CD4-positive, alpha-beta T cell treated with Interleukin-17A for 4 hours (primary cell): ENCODE measurements around the gene SHISA5.
A peak's percentile ranks its signal among the peaks of the same experiment; 100 is the strongest.
"Not testable (repeated sequence)": the region's sequence is repeated elsewhere in the genome, so short reads cannot be mapped to it uniquely, and the experiment has no call there.

Source experiments
- DNase-seq: peaks from one replicate; pipeline ENCODE4 v3.0.0-alpha.2; 2020; ENCODE audit warnings: mixed read lengths

The SHISA5 gene

DNA sequence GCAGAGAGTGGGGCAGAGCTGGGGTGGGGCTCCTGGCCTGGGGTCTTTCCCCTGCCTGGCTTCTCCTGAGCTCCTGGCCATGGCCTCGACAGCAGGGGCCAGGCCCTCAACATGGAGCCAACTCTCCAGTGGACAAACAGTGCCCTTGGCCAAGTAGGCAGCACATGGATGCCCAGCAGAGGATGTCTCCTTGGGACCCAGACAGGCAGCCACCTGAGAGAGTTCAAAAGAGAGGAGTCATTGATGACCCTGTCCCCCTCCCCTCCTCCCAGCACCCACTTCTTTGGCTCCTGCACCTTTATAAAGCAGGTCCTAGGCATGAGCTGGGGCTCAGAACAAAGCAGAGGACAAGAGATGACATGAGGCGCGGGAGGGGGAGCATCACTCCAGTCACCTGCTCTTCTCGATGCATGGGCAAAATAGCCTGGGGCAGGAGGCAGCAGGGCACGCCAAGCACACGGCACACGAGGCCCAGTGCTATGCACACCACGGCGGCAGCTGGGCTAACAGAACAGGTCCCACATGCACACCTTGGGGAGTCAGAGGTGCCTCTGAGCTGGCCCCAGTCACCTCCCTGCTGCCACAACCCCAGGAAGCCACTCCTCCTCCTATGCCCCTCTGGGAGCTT, 27.4 kb downstream of the SHISA5 start:
- no peak for DNase-seq

DNA sequence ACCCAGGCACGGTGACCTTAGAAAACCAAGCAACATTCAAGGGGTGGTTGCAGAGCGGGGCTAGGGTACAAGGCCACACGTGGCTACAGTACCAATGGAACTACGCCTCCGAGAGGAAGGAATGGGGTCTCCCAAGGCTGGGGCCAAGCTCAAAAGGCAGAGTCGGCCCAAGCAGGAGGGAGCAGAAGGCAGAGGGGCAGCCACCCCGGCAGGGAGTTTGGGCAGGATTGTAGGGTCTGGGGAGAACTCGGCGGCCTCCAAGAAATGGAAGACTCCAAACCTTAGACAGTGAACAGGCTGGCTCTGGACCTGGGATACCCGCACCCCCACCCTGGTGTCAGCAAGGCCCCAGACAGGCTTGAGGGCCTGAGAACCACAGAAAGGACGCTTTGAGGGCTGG, 28.8 kb downstream of the SHISA5 start:
- no peak for DNase-seq

DNA sequence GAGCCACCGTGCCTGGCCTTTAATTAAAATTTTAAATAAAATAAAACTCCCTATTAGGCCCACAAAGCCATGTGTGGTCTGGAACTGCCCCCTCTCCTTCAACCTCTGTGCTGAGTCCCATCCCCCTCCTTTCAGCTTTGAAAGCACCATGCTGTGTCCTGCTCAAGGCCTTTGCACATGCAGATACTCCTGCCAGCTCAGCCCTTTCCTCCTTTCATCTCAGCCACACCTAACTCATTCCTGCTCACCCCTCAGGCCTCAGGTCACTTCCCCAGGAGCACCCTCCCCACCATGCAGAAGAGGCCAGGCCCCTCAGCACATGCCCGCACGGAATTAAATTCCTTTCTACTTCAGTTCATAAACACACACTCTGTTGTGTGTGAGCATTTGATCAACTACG, 29.4 kb downstream of the SHISA5 start:
- no peak for DNase-seq

DNA sequence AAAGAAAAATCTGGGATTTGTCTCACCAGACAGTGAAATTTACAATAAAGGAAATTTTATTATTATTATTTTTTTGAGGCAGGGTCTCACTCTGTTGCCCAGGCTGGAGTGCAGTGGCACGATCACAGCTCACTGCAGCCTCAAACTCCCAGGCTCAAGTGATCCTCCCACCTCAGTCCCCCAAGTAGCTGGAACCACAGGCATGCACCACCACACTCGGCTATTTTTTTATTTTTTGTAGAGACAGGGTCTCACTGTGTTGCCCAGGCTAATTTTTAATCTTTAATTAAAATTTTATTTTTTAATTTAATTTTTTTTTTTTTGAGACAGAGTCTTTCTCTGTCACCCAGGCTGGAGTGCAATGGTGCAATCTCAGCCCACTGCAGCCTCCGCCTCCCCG, 29.9 kb downstream of the SHISA5 start:
- not testable (repeated sequence) for DNase-seq

DNA sequence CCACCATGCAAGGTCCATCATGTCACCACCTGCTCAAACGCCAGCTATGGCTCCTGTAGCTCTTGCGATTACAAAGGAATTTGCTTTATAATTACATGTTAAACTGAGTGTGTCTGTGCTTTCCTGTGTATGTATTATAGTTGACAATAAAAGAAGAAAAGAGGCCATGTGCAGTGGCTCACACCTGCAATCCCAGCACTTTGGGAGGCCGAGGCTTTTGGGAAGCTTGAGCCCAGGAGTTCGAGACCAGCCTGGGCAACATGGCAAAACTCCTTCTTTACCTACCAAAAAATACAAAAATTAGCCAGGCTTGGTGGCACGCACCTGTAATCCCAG, 30.4 kb downstream of the SHISA5 start:
- no peak for DNase-seq

DNA sequence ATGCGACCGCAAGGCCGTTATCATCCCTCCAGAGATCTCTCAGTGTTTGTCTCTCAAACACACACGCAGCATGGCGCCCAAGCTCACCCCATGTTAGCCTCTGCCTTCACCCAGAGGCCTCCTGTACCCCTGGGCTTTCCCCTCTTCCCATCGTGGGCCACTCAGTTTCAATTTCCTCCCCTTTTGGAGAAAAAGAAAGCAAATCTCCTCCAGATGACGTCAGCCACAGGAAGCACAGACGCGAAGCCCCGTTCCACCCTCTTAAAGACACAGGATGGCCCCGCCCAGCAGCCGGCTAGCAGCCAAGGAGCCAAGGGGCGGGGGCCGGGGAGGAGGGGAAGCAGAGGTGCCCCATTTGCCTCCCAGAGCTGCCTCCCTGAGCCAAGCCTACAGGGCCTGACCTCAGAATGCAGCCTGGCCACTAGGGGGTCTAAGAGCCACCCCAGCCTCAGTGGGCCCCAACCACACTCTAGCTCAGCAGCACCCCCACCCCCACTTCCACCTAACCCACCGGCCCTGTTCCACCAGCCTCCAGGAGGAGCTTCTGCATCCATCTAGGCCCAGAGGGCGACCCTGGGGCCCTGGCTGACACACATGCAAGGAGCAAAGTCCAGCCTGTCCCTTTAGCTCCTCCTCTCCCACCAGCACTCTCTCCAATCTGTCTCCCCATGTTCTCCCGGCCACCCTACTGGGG, 30.9 kb downstream of the SHISA5 start:
- peak; percentile 96 for DNase-seq

DNA sequence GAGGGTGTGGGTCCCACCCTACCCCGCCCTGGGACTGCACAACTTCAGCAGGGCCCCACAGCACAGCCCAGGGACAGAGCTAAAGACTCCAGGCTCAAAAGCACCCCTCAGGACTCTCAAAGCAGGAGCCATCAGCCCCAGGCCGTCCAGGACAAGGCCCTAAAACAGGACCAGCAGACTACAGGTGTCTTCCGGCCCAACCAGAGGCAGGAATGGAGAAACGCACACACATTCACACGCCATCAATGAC, 31.4 kb downstream of the SHISA5 start:
- no peak for DNase-seq

DNA sequence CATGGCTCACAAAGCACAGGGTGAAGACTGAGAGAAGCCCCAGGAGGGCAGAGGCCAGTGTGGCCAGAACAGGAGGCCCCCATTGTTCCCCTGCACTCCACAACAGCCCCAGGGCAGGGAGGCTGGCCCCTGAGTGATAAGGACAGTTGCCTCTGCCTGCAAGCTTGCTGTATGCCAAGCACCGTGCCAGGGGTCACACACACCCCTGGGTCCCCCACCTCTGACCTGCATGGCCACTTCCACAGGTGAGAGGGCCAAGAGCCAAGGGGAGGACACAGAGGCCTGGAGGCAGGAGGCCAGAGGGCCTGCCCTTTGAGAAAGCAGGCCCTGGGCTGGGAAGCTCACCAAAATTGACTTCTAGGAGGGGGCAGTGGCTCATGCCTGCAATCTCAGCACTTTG, 33.7 kb downstream of the SHISA5 start:
- DNase-seq = no peak

DNA sequence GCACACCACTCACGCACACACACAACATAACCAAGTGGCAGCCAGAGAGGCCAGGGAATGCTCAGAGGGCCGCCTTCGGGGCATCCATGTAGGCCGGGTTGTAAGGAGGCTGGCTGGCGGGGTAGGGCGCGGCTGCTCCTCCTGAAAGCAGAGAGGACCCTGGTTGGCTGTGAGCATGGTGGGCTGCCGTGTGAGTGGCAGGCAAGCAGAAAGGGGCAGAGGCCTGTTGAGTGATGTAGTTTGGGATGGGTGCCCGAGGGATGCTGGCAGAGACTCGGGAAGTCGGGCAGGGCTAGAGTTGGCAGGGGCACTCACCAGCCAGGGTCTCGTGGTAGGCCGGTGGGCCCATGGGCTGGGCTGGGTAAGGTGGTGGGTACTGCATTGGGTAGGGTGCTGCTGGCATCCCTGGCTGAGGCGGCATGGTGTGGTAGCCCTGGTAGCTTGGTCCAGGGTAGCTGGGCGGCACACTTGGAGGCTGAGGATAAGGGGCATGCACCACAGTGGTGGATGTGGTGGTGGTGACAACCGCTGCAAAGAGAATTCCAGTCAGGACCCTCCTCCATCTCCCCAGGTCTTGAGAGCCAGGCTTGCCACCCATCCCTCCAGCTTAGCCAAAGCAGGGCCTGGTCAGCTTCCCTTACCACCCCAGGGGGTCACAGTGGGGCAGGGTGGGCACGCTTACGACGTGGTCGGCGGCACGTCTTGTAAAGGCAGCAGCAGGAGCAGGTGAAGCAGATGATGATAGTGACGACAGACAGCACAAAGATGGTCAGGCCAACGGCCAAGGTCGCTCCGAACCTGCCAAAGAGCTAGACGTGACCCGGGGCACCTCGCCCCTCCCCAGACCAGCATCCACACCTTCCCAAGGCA, 34.7 kb downstream of the SHISA5 start:
- DNase-seq = no peak

DNA sequence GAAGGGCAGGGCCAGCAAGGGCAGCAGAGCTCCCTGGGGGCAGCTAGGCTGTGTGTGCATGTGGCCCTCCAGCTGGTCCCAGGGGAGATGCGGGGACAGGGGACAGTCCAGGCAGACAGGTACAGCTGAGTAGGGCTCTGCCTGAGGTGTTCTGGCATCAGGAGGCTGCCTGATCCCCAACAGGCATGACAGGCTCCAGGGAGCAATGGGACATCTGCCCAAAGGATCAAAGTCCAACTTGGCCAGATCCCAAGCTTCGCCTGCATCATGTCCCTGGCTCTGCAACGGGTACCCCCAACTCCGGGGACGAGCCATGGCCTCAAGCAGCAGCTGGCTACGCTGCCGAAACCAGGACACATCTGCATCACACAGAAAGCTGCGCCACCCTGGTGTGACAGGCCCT, 35.6 kb downstream of the SHISA5 start:
- no peak for DNase-seq

DNA sequence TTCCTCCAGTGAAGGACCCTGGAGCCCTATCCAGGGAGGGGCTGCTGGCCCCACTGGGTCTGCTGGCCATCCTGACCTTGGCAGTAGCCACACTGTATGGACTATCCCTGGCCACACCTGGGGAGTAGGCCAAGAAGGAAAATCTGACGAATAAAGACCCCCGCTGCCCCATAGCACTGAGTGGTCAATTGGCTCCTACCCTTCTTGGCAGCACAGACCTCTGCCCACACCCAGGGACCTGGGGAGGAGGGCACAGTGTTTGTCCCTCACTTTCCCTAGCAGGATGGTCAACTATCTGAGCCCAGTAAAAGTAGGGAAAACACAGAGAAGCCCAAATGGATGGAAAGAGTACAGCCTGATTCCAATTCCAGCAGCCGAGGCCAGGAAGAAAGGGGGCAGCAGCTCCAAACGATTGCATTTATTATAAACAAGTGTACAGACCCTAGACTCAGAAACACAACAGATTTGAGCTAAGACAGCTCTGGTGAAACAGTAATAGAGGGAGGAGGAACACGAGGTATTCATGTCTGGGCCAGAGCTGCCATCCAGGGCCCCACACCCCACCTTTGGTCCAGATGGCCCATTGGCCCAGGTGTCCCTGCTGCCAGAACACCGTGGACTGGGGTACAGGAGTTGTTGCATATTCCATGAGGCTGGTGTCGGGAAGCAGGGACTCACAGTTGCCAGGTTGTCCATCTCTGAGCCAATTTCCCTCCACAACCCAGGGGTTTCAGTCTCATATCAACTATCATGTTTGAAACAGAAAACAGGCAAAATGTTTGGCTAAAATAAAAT, 36.3 kb downstream of the SHISA5 start:
- no peak for DNase-seq

DNA sequence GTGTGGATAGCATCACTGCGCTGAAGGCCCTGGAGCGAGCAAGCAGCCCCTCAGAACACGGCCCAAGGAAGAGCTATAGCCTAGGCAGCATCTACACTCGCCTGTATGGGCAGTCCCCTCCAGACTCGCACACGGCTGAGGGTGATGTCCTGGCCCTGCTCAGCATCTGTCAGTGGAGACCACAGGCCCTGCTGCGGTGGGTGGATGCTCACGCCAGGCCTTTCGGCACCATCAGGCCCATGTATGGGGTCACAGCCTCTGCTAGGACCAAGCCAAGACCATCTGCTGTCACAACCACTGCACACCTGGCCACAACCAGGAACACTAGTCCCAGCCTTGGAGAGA, 36.9 kb downstream of the SHISA5 start:
- DNase-seq = no peak

DNA sequence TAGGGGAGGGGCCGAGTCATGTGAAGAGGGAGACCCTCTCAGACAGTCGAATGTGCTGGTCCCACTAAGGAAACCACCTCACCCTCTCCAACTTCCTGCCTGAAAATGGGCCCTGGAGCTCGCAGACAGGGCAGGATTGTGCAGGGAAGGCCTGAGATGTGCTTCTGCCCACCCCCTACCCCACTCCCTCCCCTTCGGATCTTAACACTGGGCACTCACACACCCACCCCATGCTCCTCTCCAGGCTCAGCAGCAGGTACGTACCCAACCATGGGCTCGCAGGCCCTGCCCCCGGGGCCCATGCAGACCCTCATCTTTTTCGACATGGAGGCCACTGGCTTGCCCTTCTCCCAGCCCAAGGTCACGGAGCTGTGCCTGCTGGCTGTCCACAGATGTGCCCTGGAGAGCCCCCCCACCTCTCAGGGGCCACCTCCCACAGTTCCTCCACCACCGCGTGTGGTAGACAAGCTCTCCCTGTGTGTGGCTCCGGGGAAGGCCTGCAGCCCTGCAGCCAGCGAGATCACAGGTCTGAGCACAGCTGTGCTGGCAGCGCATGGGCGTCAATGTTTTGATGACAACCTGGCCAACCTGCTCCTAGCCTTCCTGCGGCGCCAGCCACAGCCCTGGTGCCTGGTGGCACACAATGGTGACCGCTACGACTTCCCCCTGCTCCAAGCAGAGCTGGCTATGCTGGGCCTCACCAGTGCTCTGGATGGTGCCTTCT, 37.4 kb downstream of the SHISA5 start:
- peak; percentile 51 for DNase-seq

DNA sequence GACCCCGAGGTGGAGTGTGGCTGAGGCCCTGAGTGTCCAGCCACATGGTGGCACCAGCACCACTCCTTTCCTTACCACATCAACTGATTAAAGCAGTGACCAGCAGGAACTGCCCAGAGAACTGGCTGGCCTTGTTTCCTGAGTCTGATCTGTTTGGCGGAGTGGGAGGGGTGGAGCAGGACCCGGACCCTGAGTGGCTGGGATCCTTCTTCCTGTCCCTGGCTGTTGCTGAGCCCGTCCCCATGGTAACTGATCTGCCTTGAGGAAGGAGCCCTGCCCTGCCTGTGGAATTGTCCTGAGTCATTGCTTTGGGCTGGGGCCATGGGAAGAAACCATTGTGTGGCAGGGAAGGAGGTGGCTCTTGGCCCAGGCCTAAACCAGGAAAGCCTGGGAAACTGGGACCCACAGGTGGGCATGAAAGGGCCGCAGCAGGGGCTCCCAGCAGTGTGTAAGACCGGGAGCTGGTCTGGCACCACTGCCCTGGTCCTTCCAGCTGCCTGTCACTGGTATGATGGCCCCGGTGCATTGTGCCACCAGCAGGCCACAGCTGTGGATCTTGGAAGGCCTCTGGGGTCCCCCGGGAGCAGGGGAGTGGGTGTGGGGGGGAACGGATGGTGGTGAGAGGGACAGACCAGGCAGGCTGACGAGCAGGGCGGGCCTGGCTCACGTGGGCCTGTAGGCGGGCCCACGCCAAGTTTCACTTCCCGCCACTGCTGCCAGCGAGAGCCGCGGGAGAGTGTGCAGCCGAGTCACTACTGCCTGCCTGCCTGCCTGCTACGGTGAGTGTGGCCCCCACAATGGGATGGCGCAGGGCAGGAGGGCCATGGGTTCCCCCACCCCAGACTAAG, 38.2 kb downstream of the SHISA5 start:
- peak; percentile 84 for DNase-seq

DNA sequence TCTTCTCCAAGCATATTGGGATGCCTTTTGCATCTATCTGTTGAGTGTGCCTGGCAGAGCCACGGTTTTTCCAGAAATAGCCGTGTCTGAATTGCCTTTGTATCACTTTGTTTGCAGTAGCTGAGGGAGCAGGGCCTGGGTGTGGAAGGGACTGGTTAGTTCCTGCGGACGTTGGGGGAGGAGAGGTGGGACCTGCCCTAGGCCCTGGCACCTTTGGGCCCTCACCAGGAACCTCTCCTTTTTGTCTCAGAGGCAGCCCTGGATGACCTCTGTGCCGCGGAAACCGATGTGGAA, 38.8 kb downstream of the SHISA5 start:
- no peak for DNase-seq

DNA sequence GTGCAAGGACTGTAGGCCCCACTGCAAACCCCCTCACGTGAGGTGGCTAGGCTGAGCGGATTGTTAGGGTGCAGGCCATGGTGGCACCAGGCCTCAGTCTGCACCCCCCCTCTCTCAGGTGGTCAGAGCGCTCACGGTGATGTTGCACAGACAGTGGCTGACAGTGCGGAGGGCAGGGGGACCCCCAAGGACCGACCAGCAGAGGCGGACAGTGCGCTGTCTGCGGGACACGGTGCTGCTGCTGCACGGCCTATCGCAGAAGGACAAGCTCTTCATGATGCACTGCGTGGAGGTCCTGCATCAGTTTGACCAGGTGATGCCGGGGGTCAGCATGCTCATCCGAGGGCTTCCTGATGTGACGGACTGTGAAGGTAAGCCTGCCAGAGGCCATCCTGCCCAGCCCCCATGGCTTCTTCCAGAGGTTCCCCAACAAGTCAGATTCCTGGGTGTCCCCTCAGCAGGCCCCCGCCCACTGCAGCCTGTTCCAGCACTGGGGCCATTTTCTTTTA, 39.2 kb downstream of the SHISA5 start:
- DNase-seq = no peak

DNA sequence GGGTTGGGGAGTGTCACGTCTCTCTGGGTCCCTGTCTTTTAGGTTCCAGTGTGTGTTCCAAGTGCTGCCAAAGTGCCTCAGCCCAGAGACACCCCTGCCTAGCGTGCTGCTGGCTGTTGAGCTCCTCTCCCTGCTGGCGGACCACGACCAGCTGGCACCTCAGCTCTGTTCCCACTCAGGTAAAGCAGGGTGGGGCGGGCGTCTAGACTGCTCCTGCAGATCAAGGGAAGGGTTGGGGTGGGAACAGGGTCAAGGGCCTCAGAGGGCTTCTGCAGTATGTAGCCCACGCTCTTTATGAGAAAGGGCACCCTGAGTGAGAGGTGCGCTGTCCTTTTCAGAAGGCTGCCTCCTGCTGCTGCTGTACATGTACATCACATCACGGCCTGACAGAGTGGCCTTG, 40.3 kb downstream of the SHISA5 start:
- DNase-seq = no peak

DNA sequence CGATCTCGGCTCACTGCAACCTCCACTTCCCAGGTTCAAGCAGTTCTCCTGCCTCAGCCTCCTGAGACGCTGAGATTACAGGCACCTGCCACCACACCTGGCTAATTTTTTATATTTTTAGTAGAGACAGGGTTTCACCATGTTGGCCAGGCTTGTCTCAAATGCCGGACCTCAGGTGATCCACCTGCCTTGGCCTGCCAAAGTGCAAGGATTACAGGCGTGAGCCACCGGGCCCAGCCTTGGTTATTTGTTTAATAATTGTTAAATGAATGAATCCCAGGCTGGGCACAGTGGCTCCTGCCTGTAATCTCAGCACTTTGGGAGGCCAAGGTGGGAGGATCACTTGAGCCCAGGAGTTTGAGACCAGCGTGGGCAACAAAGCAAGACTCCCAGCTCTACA, 42.2 kb downstream of the SHISA5 start:
- DNase-seq = not testable (repeated sequence)

DNA sequence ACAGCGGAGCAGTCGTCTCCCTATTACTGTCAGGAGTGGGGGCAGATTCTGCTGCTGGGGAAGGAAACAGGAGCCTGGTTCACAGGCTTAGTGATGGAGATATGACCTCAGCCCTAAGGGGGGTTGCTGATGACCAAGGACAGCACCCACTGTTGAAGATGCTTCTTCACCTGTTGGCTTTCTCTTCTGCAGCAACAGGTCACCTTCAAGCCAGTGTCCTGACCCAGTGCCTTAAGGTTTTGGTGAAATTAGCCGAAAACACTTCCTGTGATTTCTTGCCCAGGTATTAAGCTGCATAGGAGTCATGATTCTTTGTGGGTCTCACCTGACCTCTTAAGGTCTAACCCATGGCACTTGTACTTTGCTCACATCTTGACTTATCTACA, 43.5 kb downstream of the SHISA5 start:
- no peak for DNase-seq

DNA sequence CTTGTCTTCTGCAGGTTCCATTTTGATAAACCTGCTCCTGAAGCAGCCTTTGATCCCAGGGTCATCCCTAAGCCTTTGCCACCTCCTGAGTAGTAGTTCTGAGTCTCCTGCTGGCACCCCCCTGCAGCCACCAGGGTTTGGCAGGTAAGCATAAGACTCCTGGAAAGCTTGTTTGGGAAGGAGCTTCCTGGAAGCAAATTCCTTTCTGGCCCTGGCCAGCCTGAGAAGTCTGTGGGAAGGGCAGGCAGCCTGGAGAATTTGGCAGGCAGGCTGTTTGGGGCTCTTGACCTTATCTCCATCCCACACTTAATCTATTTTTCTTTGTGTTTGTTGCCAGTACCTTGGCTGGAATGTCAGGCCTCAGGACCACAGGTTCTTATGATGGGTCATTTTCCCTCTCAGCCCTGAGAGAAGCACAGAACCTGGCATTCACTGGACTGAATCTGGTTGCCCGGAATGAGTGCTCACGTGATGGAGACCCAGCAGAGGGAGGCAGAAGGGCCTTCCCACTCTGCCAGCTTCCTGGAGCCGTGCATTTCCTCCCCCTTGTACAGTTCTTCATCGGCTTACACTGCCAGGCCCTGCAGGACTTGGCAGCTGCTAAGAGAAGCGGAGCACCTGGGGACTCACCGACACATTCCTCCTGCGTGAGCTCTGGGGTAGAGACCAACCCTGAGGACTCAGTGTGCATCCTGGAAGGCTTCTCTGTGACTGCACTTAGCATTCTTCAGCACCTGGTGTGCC, 44.0 kb downstream of the SHISA5 start:
- no peak for DNase-seq

DNA sequence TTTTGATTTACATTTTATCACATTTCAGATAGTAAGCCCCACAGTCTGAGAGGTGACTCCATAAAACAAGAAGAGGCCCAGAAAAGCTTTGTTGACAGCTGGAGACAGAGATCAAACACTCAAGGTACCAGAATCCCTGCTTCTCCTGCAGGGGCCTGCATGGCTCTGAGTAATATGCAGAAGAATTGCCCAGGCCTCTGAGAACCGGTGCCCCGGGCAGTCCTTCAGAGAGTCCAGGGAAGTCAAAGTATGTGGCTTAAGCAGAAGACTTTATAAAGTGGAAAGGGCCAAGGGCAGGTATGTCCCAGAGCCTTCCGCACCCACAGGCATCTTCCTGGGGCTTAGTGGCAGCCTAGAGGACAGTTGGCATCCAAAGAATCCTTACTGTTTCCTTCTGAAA, 44.6 kb downstream of the SHISA5 start:
- DNase-seq = no peak
